HCT116 (cell line): Measurements from ENCODE around the gene RNF11. TPM values are rescaled to one million over a fixed set of nuclear protein-coding genes. Genes with fewer than 3 reads are reported as not detected.

Experiments
- ATAC-seq: fragments of 200-7000 bp; cut with Tn5 transposase; 2 replicates; pipeline ENCODE4 v1.9.1; 2020; ENCODE audit warnings: mild to moderate bottlenecking, moderate library complexity
- BruUV-seq: library from RNA; stranded (reverse); fragments of 400-500 nt; replicated peaks from 2 replicates; lab custom pipeline; 2021; lab: Mats Ljungman, UMichigan
- CTCF ChIA-PET: fragments of 300-600 bp; sonication (Branson Sonifier 250); formaldehyde crosslinking; loops from one replicate; lab custom pipeline; 2021; ENCODE audit warnings: antibody characterized with exemption; lab: Charles Lee
- POLR2A ChIA-PET: fragments of 300-600, 350-600 bp; sonication (Branson Sonifier 250); formaldehyde crosslinking; loops from one replicate; lab custom pipeline; 2021; ENCODE audit warnings: antibody characterized with exemption; lab: Charles Lee
- RAD21 ChIA-PET, 2 experiments: fragments of 300-600 bp; sonication (Branson Sonifier 250); formaldehyde crosslinking; loops; one replicate each; lab custom pipeline; 2023; ENCODE audit warnings: low total read pairs in 2 of 2; ENCODE audit not compliant: uncharacterized antibody in 2 of 2, unreplicated experiment in 2 of 2, low non-redundant PET in 1 of 2; lab: Charles Lee
- DNase-seq: peaks from one replicate; pipeline ENCODE4 v3.0.0-alpha.2; 2010; ENCODE audit warnings: low read depth, low spot score
- H2AFZ ChIP-seq: fragments of 200-600 bp; shearing (Covaris generic), sonication (generic); 2 replicates; pipeline ENCODE4 v1.6.1; 2017; ENCODE audit warnings: low read depth, mixed run types, mixed read lengths, antibody characterized with exemption, low read length; ENCODE audit not compliant: poor library complexity, severe bottlenecking
- H3K27ac ChIP-seq: 2 replicates; pipeline ENCODE4 v1.5.1; 2012; ENCODE audit warnings: low read depth, low read length
- H3K27me3 ChIP-seq: fragments of 200-600 bp; sonication (generic); 2 replicates; pipeline ENCODE4 v1.6.1; 2016; ENCODE audit warnings: mixed run types, low read length, mixed read lengths; ENCODE audit not compliant: insufficient read depth
- H3K36me3 ChIP-seq, 2 experiments: fragments of 200-500 bp in 1 of 2; fragments of 200-600 bp in 1 of 2; sonication (Bioruptor generic) in 1 of 2; sonication (generic) in 1 of 2; 2 replicates each; pipeline versions ENCODE4 v1.5.1 to v1.6.1; 2014 to 2016; ENCODE audit warnings: low read length in 2 of 2, inconsistent platforms in 1 of 2, mixed read lengths in 1 of 2, mixed run types in 1 of 2; ENCODE audit not compliant: insufficient read depth in 2 of 2, control insufficient read depth in 1 of 2
- H3K4me1 ChIP-seq, 2 experiments: fragments of 200-600 bp in 1 of 2; sonication (generic) in 1 of 2; 2 replicates each; pipeline versions ENCODE4 v1.5.1 to v1.6.1; 2012 to 2017; ENCODE audit warnings: low read length in 2 of 2, inconsistent platforms in 1 of 2, mild to moderate bottlenecking in 1 of 2, mixed read lengths in 1 of 2, mixed run types in 1 of 2, moderate library complexity in 1 of 2; ENCODE audit not compliant: insufficient read depth in 2 of 2, control insufficient read depth in 1 of 2
- H3K4me2 ChIP-seq: fragments of 200-600 bp; sonication (generic); 2 replicates; pipeline ENCODE4 v1.6.1; 2017; ENCODE audit warnings: mixed run types, low read length, mixed read lengths
- H3K4me3 ChIP-seq, 2 experiments: fragments of 200-600 bp in 1 of 2; sonication (generic) in 1 of 2; replicated peaks in 1 of 2; 2 replicates each; pipeline ENCODE4 v1.5.1; 2011 to 2016; ENCODE audit warnings: low read length in 2 of 2, control low read depth in 1 of 2, low read depth in 1 of 2, mild to moderate bottlenecking in 1 of 2, mixed read lengths in 1 of 2, mixed run types in 1 of 2
- H3K79me2 ChIP-seq: fragments of 200-600 bp; sonication (generic); 2 replicates; pipeline ENCODE4 v1.6.1; 2017; ENCODE audit warnings: mild to moderate bottlenecking, mixed run types, low read length, moderate library complexity, mixed read lengths; ENCODE audit not compliant: insufficient read depth
- H3K9ac ChIP-seq: fragments of 200-600 bp; sonication (generic); 2 replicates; pipeline ENCODE4 v1.6.1; 2016; ENCODE audit warnings: low read length, mixed read lengths
- H3K9me2 ChIP-seq: fragments of 200-600 bp; sonication (generic), shearing (Covaris generic); 2 replicates; pipeline ENCODE4 v1.6.1; 2017; ENCODE audit warnings: mixed run types, mild to moderate bottlenecking, moderate library complexity; ENCODE audit not compliant: insufficient read depth
- H3K9me3 ChIP-seq, 2 experiments: fragments of 200-500 bp in 1 of 2; fragments of 200-600 bp in 1 of 2; sonication (Bioruptor generic) in 1 of 2; sonication (generic) in 1 of 2; 2 replicates each; pipeline ENCODE4 v1.6.1; 2014 to 2017; ENCODE audit warnings: low read length in 2 of 2, mixed read lengths in 2 of 2, inconsistent platforms in 1 of 2, low read depth in 1 of 2, mild to moderate bottlenecking in 1 of 2, mixed run types in 1 of 2, moderate library complexity in 1 of 2; ENCODE audit not compliant: control insufficient read depth in 1 of 2, insufficient read depth in 1 of 2
- H4K20me1 ChIP-seq: fragments of 200-600 bp; sonication (generic), shearing (Covaris generic); 2 replicates; pipeline ENCODE4 v1.6.1; 2017; ENCODE audit warnings: mixed run types, mild to moderate bottlenecking, moderate library complexity; ENCODE audit not compliant: insufficient read depth
- ATF3 ChIP-seq: IDR thresholded peaks from 2 replicates; pipeline ENCODE4 v1.6.1; 2012
- CBX3 ChIP-seq: IDR thresholded peaks from 2 replicates; pipeline ENCODE4 v1.6.1; 2012; ENCODE audit warnings: low read depth
- CEBPB ChIP-seq: IDR thresholded peaks from 2 replicates; pipeline ENCODE4 v1.6.1; 2012; ENCODE audit warnings: low read depth
- CTCF ChIP-seq, 3 experiments: fragments of 200-600 bp in 1 of 3; sonication (generic) in 1 of 3; IDR thresholded peaks in 2 of 3; conservative IDR thresholded peaks in 1 of 3; 2 replicates each; pipeline ENCODE4 v1.5.1; 2012 to 2017; ENCODE audit warnings: low read depth in 2 of 3, low read length in 2 of 3, antibody characterized with exemption in 1 of 3, borderline replicate concordance in 1 of 3, control low read depth in 1 of 3, mild to moderate bottlenecking in 1 of 3, mixed read lengths in 1 of 3, mixed run types in 1 of 3, moderate library complexity in 1 of 3; ENCODE audit not compliant: insufficient read depth in 1 of 3
- EZH2 ChIP-seq: fragments of 200-600 bp; sonication (generic); IDR thresholded peaks from 2 replicates; pipeline ENCODE4 v1.6.1; 2017; ENCODE audit warnings: antibody characterized with exemption, mixed run types
- FOSL1 ChIP-seq: IDR thresholded peaks from 2 replicates; pipeline ENCODE4 v1.6.1; 2012; ENCODE audit warnings: low read depth
- MAX ChIP-seq: IDR thresholded peaks from 2 replicates; pipeline ENCODE4 v1.6.1; 2012
- POLR2AphosphoS5 ChIP-seq: IDR thresholded peaks from 2 replicates; pipeline ENCODE4 v1.6.1; 2011; ENCODE audit warnings: mild to moderate bottlenecking, low read depth, low read length, moderate library complexity
- RAD21 ChIP-seq: IDR thresholded peaks from 2 replicates; pipeline ENCODE4 v1.6.1; 2012; ENCODE audit warnings: low read depth, mild to moderate bottlenecking
- SIN3A ChIP-seq: IDR thresholded peaks from 2 replicates; pipeline ENCODE4 v1.6.1; 2012; ENCODE audit warnings: low read depth
- YY1 ChIP-seq: IDR thresholded peaks from 2 replicates; pipeline ENCODE4 v1.6.1; 2011; ENCODE audit warnings: low read length, low read depth, moderate library complexity, mild to moderate bottlenecking; ENCODE audit not compliant: insufficient replicate concordance; ENCODE audit errors: extremely low read depth
- ZFX ChIP-seq: fragments of 450-650 bp; IDR thresholded peaks from 2 replicates; pipeline ENCODE4 v1.6.1; 2017
- intact Hi-C: fragments of 100-400 bp; cut with micrococcal nuclease; formaldehyde crosslinking; loops from 2 replicates; pipeline ENCODE4 v1.10.0; 2022
- total RNA-seq: library from RNA; stranded (reverse); gene quantifications from one replicate; pipeline ENCODE4 v1.2.1, GENCODE V29; 2021; ENCODE audit not compliant: unreplicated experiment

The RNF11 gene
- total RNA-seq, 1 experiment from 2014 or later = 60.9 TPM

GRCh38 chr1:51302270-51302669, 66.2 kb downstream of the RNF11 start (continued):
- TF ChIP-seq ATF3 (no peak), SIN3A (no peak), CTCF (IDR thresholded peaks at IDR 0.05 in 2 of 3, conservative IDR thresholded peaks at IDR 0.05 in 1 of 3; ENCODE audit: borderline replicate concordance in 1 of 3, insufficient read depth in 1 of 3, low read depth in 2 of 3, low read length in 2 of 3) (no peak), MAX (no peak), FOSL1 (no peak), EZH2 (no peak), RAD21 (no peak)

GRCh38 chr1:51302746-51303145, 66.7 kb downstream of the RNF11 start:
- Histone ChIP-seq H3K4me2 (no peak overlapping the region), H3K4me1 (peaks cover 0 to 12% of the 10 kb centered on the region in 2 experiments; a peak in 3 of 4 replicates), H3K4me3 (no peak overlapping the region), H3K9me2 (no peaks in the 10 kb centered on the region), H3K9me3 (no peaks in the 10 kb centered on the region), H3K36me3 (no peaks in the 10 kb centered on the region), H3K27ac (no peak overlapping the region), H2AFZ (no peak overlapping the region), H4K20me1 (no peaks in the 10 kb centered on the region), H3K27me3 (no peaks in the 10 kb centered on the region), H3K79me2 (no peaks in the 10 kb centered on the region), H3K9ac (no peak overlapping the region)
- no TSS peak for BruUV-seq
- TF ChIP-seq POLR2AphosphoS5 (no peak), FOSL1 (no peak), CEBPB (no peak), YY1 (no peak), ZFX (no peak), MAX (no peak), CBX3 (no peak)
- intact Hi-C loops = no loop called here
- CTCF ChIA-PET = no interaction called here
- ATAC-seq = no peak
- RAD21 ChIA-PET = no interaction called here
- DNase-seq = no peak
- POLR2A ChIA-PET = no interaction called here
